ENCODE data around the gene EPHX1. TPM values are rescaled to one million over a fixed set of nuclear protein-coding genes. Genes with fewer than 3 reads are reported as not detected.

The EPHX1 gene
- total RNA-seq, 1 experiment from 2014 or later = 54.6 TPM

- H2AFZ ChIP-seq (ENCODE audit: low read length) = no peak overlapping the region
- H4K20me1 ChIP-seq (ENCODE audit: low read length) = peaks cover 23% of the 10 kb centered on the region; the same call in 1 of the 2 replicates
- H3K4me3 ChIP-seq (ENCODE audit: low read length) = no peak overlapping the region
- intact Hi-C loops (cut with micrococcal nuclease) = no loop called here
- peaks cover 89% of the 10 kb centered on the region for H3K4me1 ChIP-seq (ENCODE audit: insufficient read depth, low read length)
- peaks cover 4% of the 10 kb centered on the region for H3F3A ChIP-seq (ENCODE audit: low read length, unreplicated experiment)
- TF ChIP-seq EZH2 (IDR thresholded peaks at IDR 0.05; ENCODE audit: low read length, unreplicated experiment) (no peak), CTCF (conservative IDR thresholded peaks at IDR 0.05; ENCODE audit: low read depth, low read length) (peak; percentile 79), EZH2phosphoT487 (IDR thresholded peaks at IDR 0.05; ENCODE audit: borderline replicate concordance, low read length) (no peak)
- ChIA-PET CTCF (no interaction called here), POLR2A (ENCODE audit: unreplicated experiment) (interaction anchor here (0.7 kb wide), 1 partner anchor 1543 kb away, joined by 3 read pairs; no protein-coding TSS in a partner anchor)
- no peak overlapping the region for H3K4me2 ChIP-seq (ENCODE audit: low read length)
- BruUV-seq (replicated peaks) = no TSS peak
- H3K9me3 ChIP-seq (ENCODE audit: low read length) = no peaks in the 10 kb centered on the region
- no peaks in the 10 kb centered on the region for H3K9me2 ChIP-seq (replicated peaks; ENCODE audit: low read length)
- H3K27me3 ChIP-seq (ENCODE audit: low read length) = no peaks in the 10 kb centered on the region
- no peak for ATAC-seq
- DNase-seq = peak; percentile 58
- H3K27ac ChIP-seq (ENCODE audit: low read length) = no peak overlapping the region
- H3K9ac ChIP-seq (ENCODE audit: low read length) = no peak overlapping the region
- peaks cover 32% of the 10 kb centered on the region for H3K36me3 ChIP-seq (ENCODE audit: low read depth, low read length)
- peaks cover 87% of the 10 kb centered on the region for H3K79me2 ChIP-seq (ENCODE audit: low read length)
These were observed 67.7 kb downstream of the EPHX1 start for GRCh38 chr1:225877580-225877979.

- no peaks in the 10 kb centered on the region for H3K9me2 ChIP-seq (replicated peaks; ENCODE audit: low read length)
- no peak overlapping the region for H2AFZ ChIP-seq (ENCODE audit: low read length)
- intact Hi-C loops (cut with micrococcal nuclease) = no loop called here
- ChIA-PET POLR2A (ENCODE audit: unreplicated experiment) (no interaction called here), CTCF (no interaction called here)
- DNase-seq = no peak
- H3K27me3 ChIP-seq (ENCODE audit: low read length) = no peaks in the 10 kb centered on the region
- no peak overlapping the region for H3K9ac ChIP-seq (ENCODE audit: low read length)
- peaks cover 82% of the 10 kb centered on the region for H3K4me1 ChIP-seq (ENCODE audit: insufficient read depth, low read length)
- no peak for TF ChIP-seq EZH2phosphoT487 (IDR thresholded peaks at IDR 0.05; ENCODE audit: borderline replicate concordance, low read length)
- TF ChIP-seq EZH2 (IDR thresholded peaks at IDR 0.05; ENCODE audit: low read length, unreplicated experiment) = no peak
- no peak for TF ChIP-seq CTCF (conservative IDR thresholded peaks at IDR 0.05; ENCODE audit: low read depth, low read length)
- no peak for ATAC-seq
- BruUV-seq (replicated peaks) = no TSS peak
- no peak overlapping the region for H3K4me3 ChIP-seq (ENCODE audit: low read length)
- peaks cover 85% of the 10 kb centered on the region for H3K79me2 ChIP-seq (ENCODE audit: low read length)
- no peak overlapping the region for H3K4me2 ChIP-seq (ENCODE audit: low read length)
- peaks cover 27% of the 10 kb centered on the region for H3K36me3 ChIP-seq (ENCODE audit: low read depth, low read length)
- peaks cover 23% of the 10 kb centered on the region; the same call in 1 of the 2 replicates for H4K20me1 ChIP-seq (ENCODE audit: low read length)
- peaks cover 4% of the 10 kb centered on the region for H3F3A ChIP-seq (ENCODE audit: low read length, unreplicated experiment)
- no peak overlapping the region for H3K27ac ChIP-seq (ENCODE audit: low read length)
- H3K9me3 ChIP-seq (ENCODE audit: low read length) = no peaks in the 10 kb centered on the region
These were observed 68.4 kb downstream of the EPHX1 start for GRCh38 chr1:225878282-225878681.

GRCh38 chr1:225879521-225880221 is 69.7 kb downstream of the EPHX1 start:
- ATAC-seq = no peak
- peaks cover 75% of the 10 kb centered on the region for H3K79me2 ChIP-seq (ENCODE audit: low read length)
- ChIA-PET POLR2A (ENCODE audit: unreplicated experiment) (no interaction called here), CTCF (no interaction called here)
- H3K4me2 ChIP-seq (ENCODE audit: low read length) = peak overlapping the region; percentile 93
- TF ChIP-seq CTCF (conservative IDR thresholded peaks at IDR 0.05; ENCODE audit: low read depth, low read length) (no peak), EZH2 (IDR thresholded peaks at IDR 0.05; ENCODE audit: low read length, unreplicated experiment) (no peak), EZH2phosphoT487 (IDR thresholded peaks at IDR 0.05; ENCODE audit: borderline replicate concordance, low read length) (no peak)
- peaks cover 23% of the 10 kb centered on the region; the same call in 1 of the 2 replicates for H4K20me1 ChIP-seq (ENCODE audit: low read length)
- H3F3A ChIP-seq (ENCODE audit: low read length, unreplicated experiment) = peaks cover 4% of the 10 kb centered on the region
- H3K4me3 ChIP-seq (ENCODE audit: low read length) = peak overlapping the region; percentile 96
- peak; percentile 57 for DNase-seq
- peaks cover 15% of the 10 kb centered on the region for H3K36me3 ChIP-seq (ENCODE audit: low read depth, low read length)
- H3K9ac ChIP-seq (ENCODE audit: low read length) = peak overlapping the region; percentile 97
- no peaks in the 10 kb centered on the region for H3K9me2 ChIP-seq (replicated peaks; ENCODE audit: low read length)
- BruUV-seq (replicated peaks) = no TSS peak
- H2AFZ ChIP-seq (ENCODE audit: low read length) = no peak overlapping the region
- H3K27ac ChIP-seq (ENCODE audit: low read length) = peak overlapping the region; percentile 98
- no peaks in the 10 kb centered on the region for H3K9me3 ChIP-seq (ENCODE audit: low read length)
- intact Hi-C loops (cut with micrococcal nuclease) = loop anchor here (5.0 kb wide), 1 partner anchor 102 kb away; the partner anchor contains the start of gene SRP9
- no peaks in the 10 kb centered on the region for H3K27me3 ChIP-seq (ENCODE audit: low read length)
- H3K4me1 ChIP-seq (ENCODE audit: insufficient read depth, low read length) = peaks cover 73% of the 10 kb centered on the region
